K562 (cell line): ENCODE measurements around the gene LEMD1. TPM values are rescaled to one million over a fixed set of nuclear protein-coding genes. Genes with fewer than 3 reads are reported as not detected.

Experiments
- ATAC-seq: fragments of 200-7000 bp; cut with Tn5 transposase; 3 replicates; pipeline ENCODE4 v1.9.1; 2020; ENCODE audit warnings: moderate library complexity
- BruUV-seq: library from RNA; stranded (reverse); fragments of 400-500 nt; replicated peaks from 2 replicates; lab custom pipeline; 2021; lab: Mats Ljungman, UMichigan
- CTCF ChIA-PET: fragments of 300-600 bp; formaldehyde crosslinking; extraction: SDS; loops from one replicate; lab custom pipeline; 2021; ENCODE audit warnings: low intra/inter-chr PET ratio; lab: Yijun Ruan, JAX
- POLR2A ChIA-PET: fragments of 300-600, 350-650 bp; sonication (Branson Sonifier 250); formaldehyde crosslinking; extraction: SDS; loops from one replicate; lab custom pipeline; 2021; ENCODE audit warnings: antibody characterized with exemption, inconsistent platforms; lab: Yijun Ruan, JAX
- DNase-seq, 4 experiments: peaks; one replicate each; pipeline versions ENCODE4 v3.0.0 to v3.0.0-alpha.2; 2011 to 2018; ENCODE audit warnings: low spot score in 3 of 4, mixed read lengths in 3 of 4; ENCODE audit errors: extremely low read depth in 1 of 4
- FAIRE-seq: peaks from 2 replicates; lab custom pipeline; 2011; peaks lifted over from hg19 to GRCh38; lab: Jason Lieb, UNC
- H2AFZ ChIP-seq: 2 replicates; pipeline ENCODE4 v1.6.0; 2011; ENCODE audit warnings: low read depth, low read length, control low read depth, inconsistent platforms
- H3K27ac ChIP-seq: fragments of 200-600 bp; 3 replicates; pipeline ENCODE4 v1.8.0; 2011; ENCODE audit warnings: low read depth, mild to moderate bottlenecking, control low read depth, inconsistent platforms, low read length, moderate library complexity, mixed read lengths; ENCODE audit errors: extremely low read depth
- H3K27me3 ChIP-seq, 2 experiments: fragments of 300-600 bp in 1 of 2; 2 replicates in 1 of 2; 3 replicates in 1 of 2; pipeline versions ENCODE4 v1.6.0 to v1.8.0; 2011; ENCODE audit warnings: inconsistent platforms in 2 of 2, low read length in 2 of 2, mild to moderate bottlenecking in 1 of 2, mixed read lengths in 1 of 2, moderate library complexity in 1 of 2; ENCODE audit not compliant: control insufficient read depth in 2 of 2, insufficient read depth in 2 of 2
- H3K36me3 ChIP-seq: fragments of 300-600 bp; 3 replicates; pipeline ENCODE4 v1.8.0; 2011; ENCODE audit warnings: mild to moderate bottlenecking, low read length, inconsistent platforms; ENCODE audit not compliant: control insufficient read depth, insufficient read depth
- H3K4me1 ChIP-seq, 2 experiments: fragments of 200-600 bp in 1 of 2; replicated peaks in 1 of 2; 2 replicates in 1 of 2; 3 replicates in 1 of 2; pipeline versions ENCODE4 v1.5.1 to v1.8.0; 2011; ENCODE audit warnings: inconsistent platforms in 2 of 2, low read length in 2 of 2, mild to moderate bottlenecking in 1 of 2, mixed read lengths in 1 of 2, moderate library complexity in 1 of 2; ENCODE audit not compliant: control insufficient read depth in 2 of 2, insufficient read depth in 2 of 2
- H3K4me2 ChIP-seq: 2 replicates; pipeline ENCODE4 v1.6.1; 2011; ENCODE audit warnings: low read length, control low read depth, inconsistent platforms, mixed read lengths; ENCODE audit not compliant: insufficient read depth
- H3K4me3 ChIP-seq: fragments of 200-600 bp; sonication (generic), shearing (Covaris generic); 2 replicates; pipeline ENCODE4 v1.5.1; 2016; ENCODE audit warnings: control low read depth, inconsistent platforms
- H3K79me2 ChIP-seq: fragments of 200-600 bp; 3 replicates; pipeline ENCODE4 v1.8.0; 2011; ENCODE audit warnings: low read length, inconsistent platforms; ENCODE audit not compliant: control insufficient read depth, insufficient read depth
- H3K9ac ChIP-seq, 2 experiments: 2 replicates each; pipeline versions ENCODE4 v1.6.0 to v1.6.1; 2011; ENCODE audit warnings: low read depth in 2 of 2, low read length in 2 of 2, control low read depth in 1 of 2, inconsistent platforms in 1 of 2, mild to moderate bottlenecking in 1 of 2, mixed read lengths in 1 of 2; ENCODE audit not compliant: insufficient read depth in 1 of 2
- H3K9me1 ChIP-seq: one replicate; pipeline ENCODE4 v1.6.0; 2011; ENCODE audit warnings: inconsistent platforms, mild to moderate bottlenecking, low read length, moderate library complexity; ENCODE audit not compliant: control insufficient read depth, insufficient read depth
- H3K9me3 ChIP-seq: replicated peaks from 2 replicates; pipeline ENCODE4 v1.5.1; 2011; ENCODE audit warnings: low read depth, low read length, inconsistent platforms; ENCODE audit not compliant: control insufficient read depth, insufficient read depth
- H4K20me1 ChIP-seq: replicated peaks from 2 replicates; pipeline ENCODE4 v1.6.1; 2011; ENCODE audit warnings: low read length, inconsistent platforms, mixed read lengths; ENCODE audit not compliant: control insufficient read depth, insufficient read depth
- IRF2 ChIP-seq: sonication (generic); formaldehyde crosslinking; IDR thresholded peaks from 2 replicates; pipeline ENCODE4 v1.8.1; 2022; ENCODE audit warnings: mild to moderate bottlenecking, missing genetic modification reagents
- PRPF4 ChIP-seq: fragments of 200-400 bp; formaldehyde crosslinking; IDR thresholded peaks from one replicate; pipeline ENCODE4 v1.6.1; 2017; ENCODE audit warnings: low read length, low read depth, mild to moderate bottlenecking; ENCODE audit not compliant: insufficient read depth, poor library complexity, severe bottlenecking
- RBM22 ChIP-seq: fragments of 200-400 bp; formaldehyde crosslinking; IDR thresholded peaks from 2 replicates; pipeline ENCODE4 v1.6.1; 2018; ENCODE audit warnings: low read length, low read depth; ENCODE audit not compliant: poor library complexity, severe bottlenecking
- TARDBP ChIP-seq: fragments of 450-650 bp; IDR thresholded peaks from 2 replicates; pipeline ENCODE4 v1.6.1; 2016
- YY1 ChIP-seq, 3 experiments: IDR thresholded peaks; 2 replicates each; pipeline ENCODE4 v1.6.1; 2011; ENCODE audit warnings: low read length in 2 of 3, mild to moderate bottlenecking in 2 of 3, moderate library complexity in 2 of 3, borderline replicate concordance in 1 of 3, control low read depth in 1 of 3, low read depth in 1 of 3; ENCODE audit not compliant: insufficient read depth in 3 of 3, insufficient replicate concordance in 2 of 3, control insufficient read depth in 1 of 3, insufficient read length in 1 of 3; ENCODE audit errors: extremely low read depth in 1 of 3
- WGBS: fragments of 100-300 bp; shearing (Covaris generic); methylation state at CpG from one replicate; pipeline ENCODE4 v1.1.6; 2016; ENCODE audit warnings: low coverage, mixed read lengths; ENCODE audit not compliant: insufficient coverage; ENCODE audit errors: missing lambda C conversion rate; 5-methylcytosine and 5-hydroxymethylcytosine counted together
- in situ Hi-C: fragments of 300-500 bp; cut with MboI; formaldehyde crosslinking; loops from 4 replicates; pipeline ENCODE4 v1.15.0; 2018; ENCODE audit warnings: inconsistent platforms, mixed read lengths
- intact Hi-C: fragments of 100-400 bp; cut with micrococcal nuclease; formaldehyde crosslinking; loops from 2 replicates; pipeline ENCODE4 v1.14.2; 2022
- polyA plus RNA-seq, 8 experiments: library from polyadenylated mRNA; depleted of rRNA in 4 of 8; stranded (reverse) in 5 of 8; unstranded in 3 of 8; fragments of >200 nt; fragmentation: Nextera tagmentation in 2 of 8; fragmentation: Illumina TruSeq in 1 of 8; extraction: Ambion mirVana in 2 of 8; extraction: Trizol in 1 of 8; gene quantifications; 2 replicates each; pipeline versions ENCODE4 v1.2.1 to v1.2.3, GENCODE V29; 2011 to 2014; ENCODE audit warnings: inconsistent platforms in 1 of 8, missing spikeins in 1 of 8
- total RNA-seq, 7 experiments: library from RNA; depleted of rRNA in 6 of 7; stranded (reverse); fragments of >200 nt in 6 of 7; fragmentation: Illumina TruSeq in 2 of 7; extraction: Trizol in 2 of 7; gene quantifications; 2 replicates each; pipeline versions ENCODE4 v1.2.1 to v1.2.3, GENCODE V29; 2011 to 2021; ENCODE audit warnings: low replicate concordance in 1 of 7

The LEMD1 gene
- total and polyA plus RNA-seq, 9 of the 15 experiments (the other 6 are each of a cell fraction or from before 2014, with no cell fraction given), result 0.11 to 2.4 (median 0.57) TPM; not detected in 1

GRCh38 chr1:205360891-205361290 is 61.0 kb downstream of the LEMD1 start (continued):
- TF ChIP-seq PRPF4 (no peak), YY1 (IDR thresholded peaks at IDR 0.05; ENCODE audit: borderline replicate concordance in 1 of 3, control insufficient read depth in 1 of 3, extremely low read depth in 1 of 3, insufficient read depth in 3 of 3, insufficient read length in 1 of 3, insufficient replicate concordance in 2 of 3, low read depth in 1 of 3, low read length in 2 of 3) (no peak), TARDBP (no peak)

GRCh38 chr1:205359771-205360565 is 61.9 kb downstream of the LEMD1 start:
- CTCF ChIA-PET, result no interaction called here
- Histone ChIP-seq H4K20me1 (no peaks in the 10 kb centered on the region; the same call in 1 of the 2 replicates), H3K9me3 (no peaks in the 10 kb centered on the region), H3K4me1 (peaks cover 0 to 3% of the 10 kb centered on the region in 2 experiments; a peak in 1 of 5 replicates), H3K27ac (no peak overlapping the region), H3K36me3 (no peaks in the 10 kb centered on the region), H2AFZ (no peak overlapping the region), H3K9me1 (no peaks in the 10 kb centered on the region), H3K27me3 (peaks cover 41 to 54% of the 10 kb centered on the region in 2 experiments), H3K4me2 (no peak overlapping the region), H3K9ac (no peak overlapping the region), H3K79me2 (no peaks in the 10 kb centered on the region), H3K4me3 (no peak overlapping the region)
- FAIRE-seq, result no peak
- TF ChIP-seq IRF2 (CRISPR knock-in tag), result no peak
- TF ChIP-seq RBM22, result no peak
- in situ Hi-C loops (loop anchor here (10.0 kb wide), 1 partner anchor 125 kb away; no protein-coding TSS in a partner anchor), intact Hi-C loops (loop anchor here (10.0 kb wide), 1 partner anchor 75 kb away; no protein-coding TSS in a partner anchor)
- 1% methylated on average over 11 of the region's 11 CpGs for WGBS
- POLR2A ChIA-PET, result no interaction called here
- no peak for ATAC-seq
- BruUV-seq, result no TSS peak
- DNase-seq, result no peak
